NCI-H69 (cell line): ENCODE data around the gene KRTAP10-10.
"Not testable (repeated sequence)": the region's sequence is repeated elsewhere in the genome, so short reads cannot be mapped to it uniquely, and the experiment has no call there.

Experiments
- DNase-seq: peaks from one replicate; lab custom pipeline; 2025; lab: John Stamatoyannopoulos, UW

KRTAP10-10 gene

GRCh38 chr21:44603109-44603875 is 33.9 kb upstream of the KRTAP10-10 start:
- DNase-seq: no peak

- DNase-seq: no peak
These were observed 33.2 kb upstream of the KRTAP10-10 start for GRCh38 chr21:44603911-44604310.

GRCh38 chr21:44606495-44606894 is 30.7 kb upstream of the KRTAP10-10 start:
- DNase-seq: no peak

- DNase-seq: no peak
These were observed 28.0 kb upstream of the KRTAP10-10 start for GRCh38 chr21:44609193-44609592.

GRCh38 chr21:44610157-44610843 is 26.9 kb upstream of the KRTAP10-10 start:
- DNase-seq: not testable (repeated sequence)

GRCh38 chr21:44611551-44611950 is 25.6 kb upstream of the KRTAP10-10 start:
- DNase-seq: no peak

GRCh38 chr21:44612029-44612486 is 25.1 kb upstream of the KRTAP10-10 start, which contains the start of gene KRTAP10-8:
TSS of gene KRTAP10-8 (plus strand) at chr21:44612079. CDS start at chr21:44612101, 22 bp downstream.
- no peak for DNase-seq

GRCh38 chr21:44612669-44613229 is 24.4 kb upstream of the KRTAP10-10 start:
- no peak for DNase-seq

- DNase-seq: no peak
These were observed 23.6 kb upstream of the KRTAP10-10 start for GRCh38 chr21:44613386-44614155.

GRCh38 chr21:44614161-44614631 is 23.0 kb upstream of the KRTAP10-10 start:
- no peak for DNase-seq

- no peak for DNase-seq
These were observed 22.2 kb upstream of the KRTAP10-10 start for GRCh38 chr21:44614961-44615391.

- DNase-seq: no peak
These were observed 21.7 kb upstream of the KRTAP10-10 start for GRCh38 chr21:44615466-44615865.

GRCh38 chr21:44615911-44616590 is 21.1 kb upstream of the KRTAP10-10 start:
- peak; percentile 88 for DNase-seq

GRCh38 chr21:44616591-44616926 is 20.6 kb upstream of the KRTAP10-10 start:
- DNase-seq: no peak

- no peak for DNase-seq
These were observed 20.1 kb upstream of the KRTAP10-10 start for GRCh38 chr21:44617071-44617501.

GRCh38 chr21:44618504-44618903 is 18.7 kb upstream of the KRTAP10-10 start:
- no peak for DNase-seq

GRCh38 chr21:44618909-44619308 is 18.2 kb upstream of the KRTAP10-10 start:
- DNase-seq: no peak

- no peak for DNase-seq
These were observed 17.3 kb upstream of the KRTAP10-10 start for GRCh38 chr21:44619886-44620285.

GRCh38 chr21:44623575-44623974 is 13.6 kb upstream of the KRTAP10-10 start:
- DNase-seq: no peak

- DNase-seq: no peak
These were observed 11.4 kb upstream of the KRTAP10-10 start for GRCh38 chr21:44625756-44626155.

- DNase-seq: no peak
These were observed 10.9 kb upstream of the KRTAP10-10 start for GRCh38 chr21:44626262-44626661.
